HepG2 (cell line): ENCODE measurements around the gene C16orf90. TPM values are rescaled to one million over a fixed set of nuclear protein-coding genes. Genes with fewer than 3 reads are reported as not detected.

ENCODE experiments used
- ATAC-seq: fragments of 200-7000 bp; cut with Tn5 transposase; 3 replicates; pipeline ENCODE4 v1.9.1; 2020; ENCODE audit warnings: mild to moderate bottlenecking, moderate library complexity
- BruUV-seq: library from RNA; stranded (reverse); fragments of 400-500 nt; replicated peaks from 2 replicates; lab custom pipeline; 2021; lab: Mats Ljungman, UMichigan
- CTCF ChIA-PET: fragments of 300-600 bp; formaldehyde crosslinking; extraction: SDS; loops from one replicate; lab custom pipeline; 2021; ENCODE audit warnings: low total read pairs, inconsistent platforms, low intra/inter-chr PET ratio; lab: Yijun Ruan, JAX
- POLR2A ChIA-PET: fragments of 350-600 bp; sonication (Branson Sonifier 250); formaldehyde crosslinking; loops from one replicate; lab custom pipeline; 2020; ENCODE audit warnings: antibody characterized with exemption, inconsistent platforms; lab: Yijun Ruan, JAX
- DNase-seq: peaks from one replicate; pipeline ENCODE4 v3.0.0-alpha.2; 2015; ENCODE audit warnings: low spot score
- FAIRE-seq: peaks from 3 replicates; lab custom pipeline; 2011; peaks lifted over from hg19 to GRCh38; lab: Jason Lieb, UNC
- H2AFZ ChIP-seq: one replicate; pipeline ENCODE4 v1.6.1; 2011; ENCODE audit warnings: low read length, inconsistent platforms
- H3K27ac ChIP-seq: fragments of 300-600 bp; 3 replicates; pipeline ENCODE4 v1.8.0; 2011; ENCODE audit warnings: mixed run types, mild to moderate bottlenecking, mixed read lengths, low read length, inconsistent platforms; ENCODE audit not compliant: insufficient read depth; ENCODE audit errors: extremely low read length
- H3K27me3 ChIP-seq, 2 experiments: fragments of 200-600 bp in 1 of 2; 2 replicates in 1 of 2; 3 replicates in 1 of 2; pipeline versions ENCODE4 v1.6.0 to v1.8.0; 2011; ENCODE audit warnings: low read length in 2 of 2, mild to moderate bottlenecking in 2 of 2, moderate library complexity in 2 of 2, inconsistent platforms in 1 of 2; ENCODE audit not compliant: insufficient read depth in 2 of 2, control insufficient read depth in 1 of 2
- H3K36me3 ChIP-seq, 2 experiments: fragments of 200-600 bp in 1 of 2; replicated peaks in 1 of 2; 2 replicates in 1 of 2; 3 replicates in 1 of 2; pipeline versions ENCODE4 v1.5.1 to v1.8.0; 2011; ENCODE audit warnings: low read length in 2 of 2, inconsistent platforms in 1 of 2; ENCODE audit not compliant: insufficient read depth in 2 of 2, control insufficient read depth in 1 of 2
- H3K4me1 ChIP-seq: 2 replicates; pipeline ENCODE4 v1.5.1; 2012; ENCODE audit warnings: low read length, inconsistent platforms; ENCODE audit not compliant: insufficient read depth
- H3K4me2 ChIP-seq: 2 replicates; pipeline ENCODE4 v1.6.0; 2011; ENCODE audit warnings: low read depth, low read length, inconsistent platforms
- H3K4me3 ChIP-seq, 3 experiments: fragments of 200-600 bp in 1 of 3; sonication (generic), shearing (Covaris generic) in 1 of 3; replicated peaks in 1 of 3; 2 replicates each; pipeline ENCODE4 v1.5.1; 2011 to 2016; ENCODE audit warnings: low read length in 3 of 3, inconsistent platforms in 2 of 3, low read depth in 2 of 3, mild to moderate bottlenecking in 2 of 3, control low read depth in 1 of 3, mixed read lengths in 1 of 3; ENCODE audit not compliant: insufficient read depth in 1 of 3
- H3K79me2 ChIP-seq: one replicate; pipeline ENCODE4 v1.6.1; 2011; ENCODE audit warnings: low read length, inconsistent platforms; ENCODE audit not compliant: insufficient read depth
- H3K9ac ChIP-seq: 2 replicates; pipeline ENCODE4 v1.6.0; 2011; ENCODE audit warnings: mild to moderate bottlenecking, low read depth, low read length, inconsistent platforms; ENCODE audit not compliant: insufficient read depth
- H3K9me3 ChIP-seq: 2 replicates; pipeline ENCODE4 v1.5.1; 2012; ENCODE audit warnings: mild to moderate bottlenecking, low read length
- H4K20me1 ChIP-seq: 2 replicates; pipeline ENCODE4 v1.6.0; 2011; ENCODE audit warnings: inconsistent platforms, mild to moderate bottlenecking, low read length, moderate library complexity; ENCODE audit not compliant: insufficient read depth
- AGO2 ChIP-seq: fragments of 200-400 bp; formaldehyde crosslinking; optimal IDR thresholded peaks from 2 replicates; pipeline ENCODE3; 2017; ENCODE audit warnings: mild to moderate bottlenecking, low read depth, low read length, moderate library complexity
- KDM3A ChIP-seq: IDR thresholded peaks from 2 replicates; pipeline ENCODE4 v1.6.1; 2018; ENCODE audit warnings: low read depth, missing compliant biosample characterization
- NR3C1 ChIP-seq: sonication (generic); formaldehyde crosslinking; IDR thresholded peaks from 2 replicates; pipeline ENCODE4 v1.4.0; 2020; ENCODE audit warnings: missing genetic modification reagents
- POLR2A ChIP-seq, 2 experiments: IDR thresholded peaks; 2 replicates each; pipeline ENCODE4 v1.6.1; 2011; ENCODE audit warnings: low read depth in 2 of 2, low read length in 2 of 2, mild to moderate bottlenecking in 1 of 2, moderate library complexity in 1 of 2; ENCODE audit not compliant: insufficient read depth in 1 of 2
- SPEN ChIP-seq: sonication (generic); formaldehyde crosslinking; IDR thresholded peaks from 2 replicates; pipeline ENCODE4 v1.5.1; 2020; ENCODE audit warnings: low read depth, mild to moderate bottlenecking, missing genetic modification reagents
- WIZ ChIP-seq: sonication (generic); formaldehyde crosslinking; IDR thresholded peaks from 2 replicates; pipeline ENCODE4 v1.5.1; 2020; ENCODE audit warnings: mild to moderate bottlenecking, missing genetic modification reagents
- ZNF687 ChIP-seq: sonication (generic); formaldehyde crosslinking; IDR thresholded peaks from 2 replicates; pipeline ENCODE4 v1.5.1; 2020; ENCODE audit warnings: mild to moderate bottlenecking, missing genetic modification reagents, moderate library complexity
- WGBS: methylation state at CpG from one replicate; pipeline ENCODE4 v1.1.6; 2017; ENCODE audit warnings: low lambda C conversion rate; 5-methylcytosine and 5-hydroxymethylcytosine counted together
- in situ Hi-C: cut with HindIII; loops from 2 replicates; pipeline ENCODE4 v1.10.0; 2017; ENCODE audit warnings: low pct_unique_long_range_greater_than_20kb; ENCODE audit not compliant: extremely low pct_ligation_motif_present
- intact Hi-C: fragments of 100-400 bp; cut with micrococcal nuclease; formaldehyde crosslinking; loops from one replicate; pipeline ENCODE4 v1.10.0; 2022; ENCODE audit not compliant: unreplicated experiment
- polyA plus RNA-seq, 8 experiments: library from polyadenylated mRNA; depleted of rRNA in 3 of 8; stranded (reverse) in 7 of 8; unstranded in 1 of 8; fragments of >200 nt; fragmentation: Illumina TruSeq in 4 of 8; extraction: Trizol in 4 of 8; gene quantifications; 2 replicates each; pipeline versions ENCODE4 v1.2.1 to v1.2.3, GENCODE V29; 2011 to 2016; ENCODE audit warnings: low read depth in 4 of 8, missing spikeins in 1 of 8, mixed read lengths in 1 of 8; ENCODE audit not compliant: insufficient read depth in 1 of 8
- total RNA-seq, 5 experiments: library from RNA; depleted of rRNA; stranded (reverse); fragments of >200 nt; fragmentation: Illumina TruSeq; extraction: Trizol; gene quantifications; 2 replicates each; pipeline ENCODE4 v1.2.3, GENCODE V29; 2016; ENCODE audit warnings: low read depth in 1 of 5
- TF ChIP-seq, protein P1 (sequence below): sonication (generic); formaldehyde crosslinking; IDR thresholded peaks from 2 replicates; pipeline ENCODE4 v1.8.1; 2023; ENCODE audit warnings: mild to moderate bottlenecking, missing genetic modification reagents

Gene C16orf90
- total and polyA plus RNA-seq, 2 of the 13 experiments (the other 11 are each of a cell fraction or from before 2014, with no cell fraction given): not detected

- Histone ChIP-seq H3K9ac (no peak overlapping the region), H4K20me1 (peaks cover 8% of the 10 kb centered on the region; the same call in 1 of the 2 replicates), H3K27ac (no peak overlapping the region), H3K4me1 (peaks cover 17% of the 10 kb centered on the region), H3K36me3 (peaks cover 33 to 61% of the 10 kb centered on the region in 2 experiments), H3K9me3 (no peaks in the 10 kb centered on the region), H3K79me2 (peaks cover 8% of the 10 kb centered on the region), H3K4me3 (no peak overlapping the region), H2AFZ (no peak overlapping the region), H3K27me3 (no peaks in the 10 kb centered on the region), H3K4me2 (no peak overlapping the region)
- CTCF ChIA-PET: no interaction called here
- FAIRE-seq (no peak), DNase-seq (no peak), ATAC-seq (no peak)
- intact Hi-C loops (no loop called here), in situ Hi-C loops (no loop called here)
- POLR2A ChIA-PET: no interaction called here
- 92% methylated on average over 24 of the region's 30 CpGs for WGBS
- BruUV-seq: no TSS peak
- TF ChIP-seq ZNF687 (CRISPR knock-in tag) (no peak), SPEN (no peak), KDM3A (no peak), NR3C1 (CRISPR knock-in tag) (no peak), AGO2 (peak; percentile 62), POLR2A (IDR thresholded peaks at IDR 0.05; ENCODE audit: insufficient read depth in 1 of 2, low read depth in 2 of 2, low read length in 2 of 2) (0 out of 4 replicates have a peak, but pooled peaks of 1 of the 2 experiments have one; percentile 6), WIZ (CRISPR knock-in tag) (no peak)
- TF ChIP-seq, protein P1, sequence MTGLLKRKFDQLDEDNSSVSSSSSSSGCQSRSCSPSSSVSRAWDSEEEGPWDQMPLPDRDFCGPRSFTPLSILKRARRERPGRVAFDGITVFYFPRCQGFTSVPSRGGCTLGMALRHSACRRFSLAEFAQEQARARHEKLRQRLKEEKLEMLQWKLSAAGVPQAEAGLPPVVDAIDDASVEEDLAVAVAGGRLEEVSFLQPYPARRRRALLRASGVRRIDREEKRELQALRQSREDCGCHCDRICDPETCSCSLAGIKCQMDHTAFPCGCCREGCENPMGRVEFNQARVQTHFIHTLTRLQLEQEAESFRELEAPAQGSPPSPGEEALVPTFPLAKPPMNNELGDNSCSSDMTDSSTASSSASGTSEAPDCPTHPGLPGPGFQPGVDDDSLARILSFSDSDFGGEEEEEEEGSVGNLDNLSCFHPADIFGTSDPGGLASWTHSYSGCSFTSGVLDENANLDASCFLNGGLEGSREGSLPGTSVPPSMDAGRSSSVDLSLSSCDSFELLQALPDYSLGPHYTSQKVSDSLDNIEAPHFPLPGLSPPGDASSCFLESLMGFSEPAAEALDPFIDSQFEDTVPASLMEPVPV (CRISPR knock-in tag): no peak
Measured at GRCh38 chr16:3484318-3485096, 10.8 kb downstream of the C16orf90 start.
